Smooth muscle cell of bladder (primary cell): Measurements from ENCODE around the gene RPS19. TPM values are rescaled to one million over a fixed set of nuclear protein-coding genes. Genes with fewer than 3 reads are reported as not detected.

Source experiments
- total RNA-seq: library from RNA; depleted of rRNA; stranded (reverse); fragments of >200 nt; gene quantifications from 2 replicates; pipeline ENCODE4 v1.2.3, GENCODE V29; 2014

The RPS19 gene
- 1,503 and 2,258 TPM in 2 replicates for total RNA-seq

GRCh38 chr19:41859618-41860418, at the start of gene RPS19:
RPS19 (plus strand) TSS chr19:41860255; CDS start chr19:41860775, 520 bp downstream.

GRCh38 chr19:41844601-41845000, 15.5 kb upstream of the RPS19 start, which contains the start of gene LYPD4:
LYPD4 (minus strand) TSS chr19:41844683; CDS start chr19:41839285, 5,398 bp downstream.

GRCh38 chr19:41845001-41845050, 15.2 kb upstream of the RPS19 start, which contains the start of gene DMRTC2:
DMRTC2 (plus strand) TSS chr19:41845042; CDS start chr19:41847429, 2,387 bp downstream.

GRCh38 chr19:41876847-41877832, 17.1 kb downstream of the RPS19 start, which contains the start of gene CD79A:
CD79A (plus strand) TSS chr19:41877279; CDS start chr19:41877305, 26 bp downstream.

GRCh38 chr19:41882568-41883462, 22.8 kb downstream of the RPS19 start, which contains the start of gene ARHGEF1:
ARHGEF1 (plus strand) TSS chr19:41883184; CDS start chr19:41888083, 4,899 bp downstream.

Other genes with a start within 250 kb of the RPS19 start
- not detected in 2 replicates for gene CEACAM4, start 233.2 kb upstream of the RPS19 start, total RNA-seq
- gene CEACAM7, start 172.0 kb upstream of the RPS19 start, total RNA-seq, result not detected in 2 replicates
- gene CEACAM5, start 151.6 kb upstream of the RPS19 start, total RNA-seq, result not detected in 2 replicates
- gene CEACAM6, start 104.7 kb upstream of the RPS19 start, total RNA-seq, result not detected in 2 replicates
- gene CEACAM3, start 63.7 kb upstream of the RPS19 start, total RNA-seq, result not detected in 2 replicates
- gene LYPD4, start 15.6 kb upstream of the RPS19 start, total RNA-seq, result not detected in 2 replicates
- not detected in 2 replicates for gene DMRTC2, start 15.2 kb upstream of the RPS19 start, total RNA-seq
- gene CD79A, start 17.0 kb downstream of the RPS19 start, total RNA-seq, result not detected in 2 replicates
- 23.9 and 26.2 TPM in 2 replicates for gene ARHGEF1, start 22.9 kb downstream of the RPS19 start, total RNA-seq
- under 0.01 and 0.09 TPM in 2 replicates for gene ERFL, start 68.2 kb downstream of the RPS19 start, total RNA-seq
- 312 and 378 TPM in 2 replicates for gene RABAC1, start 99.1 kb downstream of the RPS19 start, total RNA-seq
- gene ATP1A3, start 134.0 kb downstream of the RPS19 start, total RNA-seq, result under 0.01 and 0.09 TPM in 2 replicates
- gene GRIK5, start 210.0 kb downstream of the RPS19 start, total RNA-seq, result not detected in 2 replicates
- 5.4 and 7.1 TPM in 2 replicates for gene ZNF574, start 215.9 kb downstream of the RPS19 start, total RNA-seq